ENCODE results near the gene NSRP1. TPM values are rescaled to one million over a fixed set of nuclear protein-coding genes. Genes with fewer than 3 reads are reported as not detected.

NSRP1 gene
- total and polyA plus RNA-seq, 2 experiments from 2014 or later = 7.7 to 54.8 TPM

DNA sequence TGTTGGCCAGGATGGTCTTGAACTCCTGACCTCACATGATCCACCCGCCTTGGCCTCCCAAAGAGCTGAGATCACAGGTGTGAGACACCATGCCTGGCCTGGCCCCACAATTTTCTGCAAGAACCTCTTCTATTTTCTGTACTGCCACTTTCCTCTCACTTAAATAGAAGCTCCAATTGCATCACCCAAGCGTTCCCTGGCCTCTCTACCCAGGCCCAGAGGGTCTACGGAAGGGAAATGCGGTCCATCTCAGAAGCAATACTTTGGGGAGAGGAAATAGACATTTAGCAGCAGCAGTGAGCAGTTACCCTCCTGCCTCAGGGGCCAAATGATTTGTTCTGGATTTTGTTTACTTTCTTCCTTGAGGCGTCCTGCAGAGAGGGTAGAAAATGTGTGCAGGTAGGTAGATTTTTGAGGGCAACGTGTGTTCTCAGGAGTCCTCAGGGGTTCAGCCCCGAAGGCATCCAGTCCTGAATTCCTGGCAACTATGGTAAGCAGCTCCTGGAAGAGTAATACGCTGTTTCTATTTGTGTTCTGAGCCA is 107.9 kb downstream of the NSRP1 start:
- no peaks in the 10 kb centered on the region for H3K9me3 ChIP-seq (ENCODE audit: low read depth)
- H3K4me2 ChIP-seq (ENCODE audit: unreplicated experiment) = no peak overlapping the region
- H3K79me2 ChIP-seq (ENCODE audit: insufficient read depth) = no peaks in the 10 kb centered on the region
- DNase-seq = no peak
- no peak overlapping the region for H3K9ac ChIP-seq
- in situ Hi-C loops (cut with MboI) = no loop called here
- no peak overlapping the region for H2AFZ ChIP-seq
- 64 to 65% methylated on average over 8 of the region's 8 CpGs for WGBS, 2 experiments (ENCODE audit: low coverage in 1 of 2, low lambda C conversion rate in 2 of 2, missing lambda C conversion rate in 2 of 2)
- 0 out of 2 replicates have a peak, but pooled peaks cover 4% of the 10 kb centered on the region for H3K27me3 ChIP-seq (replicated peaks; ENCODE audit: insufficient read depth)
- H3K4me1 ChIP-seq (ENCODE audit: insufficient read depth) = no peaks in the 10 kb centered on the region
- H4K20me1 ChIP-seq (ENCODE audit: insufficient read depth) = no peaks in the 10 kb centered on the region
- no peak for TF ChIP-seq EZH2phosphoT487 (IDR thresholded peaks at IDR 0.05; ENCODE audit: insufficient read depth, low read depth)
- TF ChIP-seq EZH2 (IDR thresholded peaks at IDR 0.05; ENCODE audit: insufficient read depth, poor library complexity, severe bottlenecking) = no peak
- no peak overlapping the region for H3K27ac ChIP-seq
- no peak overlapping the region for H3K4me3 ChIP-seq
- H3K36me3 ChIP-seq (ENCODE audit: low read depth) = no peaks in the 10 kb centered on the region
- no peaks in the 10 kb centered on the region for H3F3A ChIP-seq (ENCODE audit: insufficient read depth)
- no peaks in the 10 kb centered on the region for H3K9me2 ChIP-seq (ENCODE audit: insufficient read depth)

DNA sequence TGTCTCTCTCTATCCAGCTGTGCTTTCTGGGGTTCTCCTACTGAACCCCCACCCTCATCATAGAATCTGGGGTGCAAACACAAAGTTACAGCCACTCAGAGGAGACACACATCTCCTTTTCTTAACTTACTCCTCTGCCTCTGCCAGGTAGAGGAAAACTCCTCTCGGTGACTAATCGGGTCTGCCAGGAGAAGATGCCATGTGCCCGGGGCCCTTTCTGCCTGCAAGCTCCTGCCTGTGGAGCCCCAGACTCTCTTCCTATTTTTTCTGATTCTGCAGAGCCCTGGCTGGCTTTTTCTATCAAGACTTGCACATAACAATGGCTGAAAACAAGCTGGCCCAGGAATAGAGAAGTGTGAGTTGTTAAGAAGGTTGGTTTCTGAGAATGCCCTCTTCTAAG is 108.5 kb downstream of the NSRP1 start:
- no peaks in the 10 kb centered on the region for H3F3A ChIP-seq (ENCODE audit: insufficient read depth)
- H3K4me2 ChIP-seq (ENCODE audit: unreplicated experiment) = no peak overlapping the region
- H3K9ac ChIP-seq = no peak overlapping the region
- 0 out of 2 replicates have a peak, but pooled peaks cover 4% of the 10 kb centered on the region for H3K27me3 ChIP-seq (replicated peaks; ENCODE audit: insufficient read depth)
- no peaks in the 10 kb centered on the region for H4K20me1 ChIP-seq (ENCODE audit: insufficient read depth)
- H2AFZ ChIP-seq = no peak overlapping the region
- WGBS, 2 experiments (ENCODE audit: low coverage in 1 of 2, low lambda C conversion rate in 2 of 2, missing lambda C conversion rate in 2 of 2) = 66 to 69% methylated on average over 3 of the region's 3 CpGs
- no peaks in the 10 kb centered on the region for H3K4me1 ChIP-seq (ENCODE audit: insufficient read depth)
- TF ChIP-seq EZH2 (IDR thresholded peaks at IDR 0.05; ENCODE audit: insufficient read depth, poor library complexity, severe bottlenecking) (no peak), EZH2phosphoT487 (IDR thresholded peaks at IDR 0.05; ENCODE audit: insufficient read depth, low read depth) (no peak)
- no peaks in the 10 kb centered on the region for H3K9me3 ChIP-seq (ENCODE audit: low read depth)
- no peak for DNase-seq
- H3K4me3 ChIP-seq = no peak overlapping the region
- H3K9me2 ChIP-seq (ENCODE audit: insufficient read depth) = no peaks in the 10 kb centered on the region
- in situ Hi-C loops (cut with MboI) = no loop called here
- no peaks in the 10 kb centered on the region for H3K79me2 ChIP-seq (ENCODE audit: insufficient read depth)
- no peak overlapping the region for H3K27ac ChIP-seq
- H3K36me3 ChIP-seq (ENCODE audit: low read depth) = no peaks in the 10 kb centered on the region

DNA sequence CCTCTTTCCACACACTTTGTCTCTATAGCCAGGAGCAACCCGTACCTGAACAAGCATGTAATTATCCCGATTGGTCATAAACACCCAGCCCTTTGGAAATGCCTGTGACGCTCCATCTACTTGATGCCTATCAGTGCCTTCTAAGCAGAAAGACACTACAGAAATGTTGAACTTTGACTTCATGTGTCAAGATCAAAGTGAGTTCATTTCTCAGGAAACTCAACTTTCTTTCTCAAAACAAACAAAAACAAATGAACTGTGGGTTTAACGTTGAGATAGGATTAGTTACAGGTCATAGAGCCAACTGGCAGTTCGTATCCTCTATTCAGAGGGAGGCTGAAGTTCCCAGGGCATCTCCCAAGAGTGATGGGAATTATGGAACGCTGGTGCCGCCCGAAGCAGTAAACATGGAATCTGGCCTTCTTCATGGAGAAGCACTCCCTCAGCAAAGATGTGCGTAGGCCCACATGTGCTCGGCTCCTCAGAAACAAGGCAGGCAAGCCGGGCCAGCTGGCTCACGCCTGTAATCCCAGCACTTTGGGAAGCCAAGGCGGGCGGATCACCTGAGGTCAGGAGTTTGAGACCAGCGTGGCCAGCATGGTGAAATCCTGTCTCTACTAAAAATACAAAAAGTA is 109.4 kb downstream of the NSRP1 start:
- Histone ChIP-seq H3K4me3 (no peak overlapping the region), H4K20me1 (ENCODE audit: insufficient read depth) (no peaks in the 10 kb centered on the region), H3K9me3 (ENCODE audit: low read depth) (no peaks in the 10 kb centered on the region), H3K36me3 (ENCODE audit: low read depth) (no peaks in the 10 kb centered on the region), H3K79me2 (ENCODE audit: insufficient read depth) (no peaks in the 10 kb centered on the region), H3K27me3 (replicated peaks; ENCODE audit: insufficient read depth) (0 out of 2 replicates have a peak, but pooled peaks cover 4% of the 10 kb centered on the region), H3K4me2 (ENCODE audit: unreplicated experiment) (no peak overlapping the region), H2AFZ (no peak overlapping the region), H3K27ac (no peak overlapping the region), H3K9me2 (ENCODE audit: insufficient read depth) (no peaks in the 10 kb centered on the region), H3K9ac (no peak overlapping the region), H3F3A (ENCODE audit: insufficient read depth) (no peaks in the 10 kb centered on the region), H3K4me1 (ENCODE audit: insufficient read depth) (no peaks in the 10 kb centered on the region)
- in situ Hi-C loops (cut with MboI) = no loop called here
- TF ChIP-seq EZH2 (IDR thresholded peaks at IDR 0.05; ENCODE audit: insufficient read depth, poor library complexity, severe bottlenecking) = no peak
- DNase-seq = no peak
- 76 to 79% methylated on average over 15 of the region's 15 CpGs for WGBS, 2 experiments (ENCODE audit: low coverage in 1 of 2, low lambda C conversion rate in 2 of 2, missing lambda C conversion rate in 2 of 2)

DNA sequence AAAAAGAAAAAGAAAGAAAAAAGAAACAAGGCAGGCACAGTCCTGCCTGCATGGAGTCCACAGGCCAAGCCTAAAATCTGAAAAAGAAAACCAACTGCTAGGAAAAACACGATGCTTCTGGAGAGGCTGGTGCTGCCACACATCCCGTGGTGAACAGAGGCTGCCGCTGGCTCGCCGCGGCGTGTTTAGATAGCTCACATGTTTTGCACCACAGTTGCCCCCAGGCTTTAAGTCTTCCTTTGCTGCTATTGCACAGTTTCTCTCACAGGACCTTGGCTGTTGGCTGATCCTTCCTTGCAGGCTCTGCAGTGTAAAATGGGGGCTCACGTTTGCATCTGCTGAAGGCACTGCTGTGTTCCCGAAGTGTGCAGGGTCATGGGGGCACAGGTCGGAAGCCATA is 110.3 kb downstream of the NSRP1 start:
- Histone ChIP-seq H3K9me2 (ENCODE audit: insufficient read depth) (no peaks in the 10 kb centered on the region), H3K27me3 (replicated peaks; ENCODE audit: insufficient read depth) (0 out of 2 replicates have a peak, but pooled peaks cover 4% of the 10 kb centered on the region), H3K79me2 (ENCODE audit: insufficient read depth) (no peaks in the 10 kb centered on the region), H3K4me1 (ENCODE audit: insufficient read depth) (no peaks in the 10 kb centered on the region), H3K4me3 (no peak overlapping the region), H3K27ac (no peak overlapping the region), H3K9me3 (ENCODE audit: low read depth) (no peaks in the 10 kb centered on the region), H3K4me2 (ENCODE audit: unreplicated experiment) (no peak overlapping the region), H4K20me1 (ENCODE audit: insufficient read depth) (no peaks in the 10 kb centered on the region), H2AFZ (no peak overlapping the region), H3F3A (ENCODE audit: insufficient read depth) (no peaks in the 10 kb centered on the region), H3K9ac (no peak overlapping the region), H3K36me3 (ENCODE audit: low read depth) (no peaks in the 10 kb centered on the region)
- in situ Hi-C loops (cut with MboI) = no loop called here
- TF ChIP-seq EZH2phosphoT487 (IDR thresholded peaks at IDR 0.05; ENCODE audit: insufficient read depth, low read depth) (no peak), EZH2 (IDR thresholded peaks at IDR 0.05; ENCODE audit: insufficient read depth, poor library complexity, severe bottlenecking) (no peak)
- 84 to 86% methylated on average over 10 of the region's 10 CpGs for WGBS, 2 experiments (ENCODE audit: low coverage in 1 of 2, low lambda C conversion rate in 2 of 2, missing lambda C conversion rate in 2 of 2)
- DNase-seq = no peak

Measured in GM23248 (cell line).